Measurements from ENCODE around the gene ANAPC2. TPM values are rescaled to one million over a fixed set of nuclear protein-coding genes. Genes with fewer than 3 reads are reported as not detected.

ANAPC2 gene
- total RNA-seq, 1 donor from 2014 or later = 58.2 TPM

DNA sequence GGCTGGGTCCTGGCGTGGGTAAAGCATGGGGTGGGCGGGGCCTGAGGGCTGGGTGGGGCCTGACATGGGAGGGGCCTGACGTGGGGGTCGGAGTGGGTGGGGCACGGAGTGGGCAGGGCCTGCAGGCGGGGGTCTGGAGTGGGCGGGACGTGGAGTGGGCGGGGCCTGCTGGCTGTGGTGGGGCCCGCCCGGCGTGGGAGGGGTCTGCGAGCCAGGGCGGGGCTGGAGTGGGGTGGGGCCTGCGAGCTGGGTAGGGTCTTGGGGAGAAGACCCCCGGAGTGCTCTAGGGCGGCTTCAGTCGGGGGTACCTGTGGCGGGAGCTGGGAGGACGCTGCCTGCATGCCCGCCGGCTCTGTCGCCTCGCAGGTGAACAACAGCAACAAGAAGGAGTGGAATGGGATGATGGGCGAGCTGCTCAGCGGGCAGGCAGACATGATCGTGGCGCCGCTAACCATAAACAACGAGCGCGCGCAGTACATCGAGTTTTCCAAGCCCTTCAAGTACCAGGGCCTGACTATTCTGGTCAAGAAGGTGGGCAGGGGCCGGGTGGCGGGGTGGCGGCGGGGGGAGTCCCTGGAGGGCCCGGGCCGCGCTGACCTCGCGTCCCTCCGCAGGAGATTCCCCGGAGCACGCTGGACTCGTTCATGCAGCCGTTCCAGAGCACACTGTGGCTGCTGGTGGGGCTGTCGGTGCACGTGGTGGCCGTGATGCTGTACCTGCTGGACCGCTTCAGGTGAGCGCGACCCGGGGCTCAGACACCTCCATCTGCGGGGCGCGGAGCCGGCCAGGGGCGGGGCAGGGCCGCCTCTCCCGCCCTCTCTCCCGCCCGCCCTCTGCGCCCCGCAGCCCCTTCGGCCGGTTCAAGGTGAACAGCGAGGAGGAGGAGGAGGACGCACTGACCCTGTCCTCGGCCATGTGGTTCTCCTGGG, 26.5 kb downstream of the ANAPC2 start:
- Histone ChIP-seq H3K27ac (no peak overlapping the region), H3K27me3 (ENCODE audit: low read depth) (peaks cover 98% of the 10 kb centered on the region), H3K4me3 (no peak overlapping the region), H3K4me1 (peaks cover 20% of the 10 kb centered on the region), H3K36me3 (no peaks in the 10 kb centered on the region), H3K9me3 (no peaks in the 10 kb centered on the region)
- DNase-seq = no peak
- peak in 1 of 2 donors; percentile 2 for ATAC-seq
- intact Hi-C loops (cut with DNase I) = no loop called here
- TF ChIP-seq, protein P1, sequence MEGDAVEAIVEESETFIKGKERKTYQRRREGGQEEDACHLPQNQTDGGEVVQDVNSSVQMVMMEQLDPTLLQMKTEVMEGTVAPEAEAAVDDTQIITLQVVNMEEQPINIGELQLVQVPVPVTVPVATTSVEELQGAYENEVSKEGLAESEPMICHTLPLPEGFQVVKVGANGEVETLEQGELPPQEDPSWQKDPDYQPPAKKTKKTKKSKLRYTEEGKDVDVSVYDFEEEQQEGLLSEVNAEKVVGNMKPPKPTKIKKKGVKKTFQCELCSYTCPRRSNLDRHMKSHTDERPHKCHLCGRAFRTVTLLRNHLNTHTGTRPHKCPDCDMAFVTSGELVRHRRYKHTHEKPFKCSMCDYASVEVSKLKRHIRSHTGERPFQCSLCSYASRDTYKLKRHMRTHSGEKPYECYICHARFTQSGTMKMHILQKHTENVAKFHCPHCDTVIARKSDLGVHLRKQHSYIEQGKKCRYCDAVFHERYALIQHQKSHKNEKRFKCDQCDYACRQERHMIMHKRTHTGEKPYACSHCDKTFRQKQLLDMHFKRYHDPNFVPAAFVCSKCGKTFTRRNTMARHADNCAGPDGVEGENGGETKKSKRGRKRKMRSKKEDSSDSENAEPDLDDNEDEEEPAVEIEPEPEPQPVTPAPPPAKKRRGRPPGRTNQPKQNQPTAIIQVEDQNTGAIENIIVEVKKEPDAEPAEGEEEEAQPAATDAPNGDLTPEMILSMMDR (IDR thresholded peaks at IDR 0.05) = no peak

DNA sequence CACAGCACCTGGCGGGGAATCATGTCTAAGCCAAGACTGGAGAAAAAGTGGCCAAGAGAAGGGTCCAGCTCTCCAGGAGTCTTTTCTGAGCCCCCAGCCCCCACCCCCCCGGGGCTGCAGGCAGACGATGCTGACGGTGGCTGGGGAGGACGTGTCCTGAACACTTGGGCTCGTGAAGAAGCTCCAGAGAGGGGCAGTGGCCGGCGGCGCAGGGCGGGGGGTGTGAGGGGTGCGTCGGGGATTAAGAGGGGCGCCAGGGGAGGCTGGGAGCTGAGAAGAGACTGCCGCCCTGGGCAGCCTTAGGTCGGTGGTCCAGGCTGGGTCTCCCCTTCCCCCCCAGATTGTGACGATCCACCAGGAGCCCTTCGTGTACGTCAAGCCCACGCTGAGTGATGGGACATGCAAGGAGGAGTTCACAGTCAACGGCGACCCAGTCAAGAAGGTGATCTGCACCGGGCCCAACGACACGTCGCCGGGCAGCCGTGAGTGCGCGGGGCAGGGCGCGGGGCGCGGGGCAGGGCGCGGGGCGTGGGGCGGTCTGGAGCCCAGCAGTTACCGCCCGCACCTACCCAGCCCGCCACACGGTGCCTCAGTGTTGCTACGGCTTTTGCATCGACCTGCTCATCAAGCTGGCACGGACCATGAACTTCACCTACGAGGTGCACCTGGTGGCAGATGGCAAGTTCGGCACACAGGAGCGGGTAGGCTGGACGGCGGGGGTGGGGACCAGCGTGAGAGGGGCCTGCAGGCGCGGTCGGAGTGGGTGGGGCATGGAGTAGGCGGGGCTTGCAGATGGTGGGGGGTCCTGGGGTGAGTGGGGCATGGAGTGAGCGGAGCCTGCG, 27.4 kb downstream of the ANAPC2 start:
- Histone ChIP-seq H3K4me3 (no peak overlapping the region), H3K27me3 (ENCODE audit: low read depth) (peaks cover 98% of the 10 kb centered on the region), H3K9me3 (no peaks in the 10 kb centered on the region), H3K36me3 (no peaks in the 10 kb centered on the region), H3K4me1 (peaks cover 24% of the 10 kb centered on the region), H3K27ac (no peak overlapping the region)
- intact Hi-C loops (cut with DNase I) = no loop called here
- ATAC-seq = no peak
- no peak for DNase-seq
- TF ChIP-seq, protein P1 (IDR thresholded peaks at IDR 0.05) = no peak

DNA sequence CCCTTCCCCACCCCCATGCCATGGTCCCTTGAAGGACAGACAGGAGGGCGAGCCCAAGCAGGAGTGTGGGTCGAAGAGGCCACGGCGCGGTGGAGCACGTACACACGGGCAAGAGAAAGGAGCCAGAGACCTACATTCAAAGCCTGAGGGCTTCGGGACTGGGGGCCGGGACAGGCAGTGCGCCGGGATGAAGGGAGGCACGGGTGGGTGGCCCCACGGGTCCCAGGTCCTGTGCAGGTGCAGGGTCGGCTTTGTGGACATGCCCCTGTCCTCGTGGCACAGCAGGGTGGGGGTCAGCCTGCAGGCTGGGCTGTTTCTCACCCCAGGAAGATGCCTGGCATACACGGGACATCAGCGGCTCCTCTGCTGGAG, 28.3 kb downstream of the ANAPC2 start:
- intact Hi-C loops (cut with DNase I) = no loop called here
- no peaks in the 10 kb centered on the region for H3K9me3 ChIP-seq
- no peaks in the 10 kb centered on the region for H3K36me3 ChIP-seq
- H3K27ac ChIP-seq = no peak overlapping the region
- peaks cover 96% of the 10 kb centered on the region for H3K27me3 ChIP-seq (ENCODE audit: low read depth)
- peaks cover 24% of the 10 kb centered on the region for H3K4me1 ChIP-seq
- no peak for ATAC-seq
- TF ChIP-seq, protein P1 (IDR thresholded peaks at IDR 0.05) = no peak
- no peak for DNase-seq
- H3K4me3 ChIP-seq = no peak overlapping the region

DNA sequence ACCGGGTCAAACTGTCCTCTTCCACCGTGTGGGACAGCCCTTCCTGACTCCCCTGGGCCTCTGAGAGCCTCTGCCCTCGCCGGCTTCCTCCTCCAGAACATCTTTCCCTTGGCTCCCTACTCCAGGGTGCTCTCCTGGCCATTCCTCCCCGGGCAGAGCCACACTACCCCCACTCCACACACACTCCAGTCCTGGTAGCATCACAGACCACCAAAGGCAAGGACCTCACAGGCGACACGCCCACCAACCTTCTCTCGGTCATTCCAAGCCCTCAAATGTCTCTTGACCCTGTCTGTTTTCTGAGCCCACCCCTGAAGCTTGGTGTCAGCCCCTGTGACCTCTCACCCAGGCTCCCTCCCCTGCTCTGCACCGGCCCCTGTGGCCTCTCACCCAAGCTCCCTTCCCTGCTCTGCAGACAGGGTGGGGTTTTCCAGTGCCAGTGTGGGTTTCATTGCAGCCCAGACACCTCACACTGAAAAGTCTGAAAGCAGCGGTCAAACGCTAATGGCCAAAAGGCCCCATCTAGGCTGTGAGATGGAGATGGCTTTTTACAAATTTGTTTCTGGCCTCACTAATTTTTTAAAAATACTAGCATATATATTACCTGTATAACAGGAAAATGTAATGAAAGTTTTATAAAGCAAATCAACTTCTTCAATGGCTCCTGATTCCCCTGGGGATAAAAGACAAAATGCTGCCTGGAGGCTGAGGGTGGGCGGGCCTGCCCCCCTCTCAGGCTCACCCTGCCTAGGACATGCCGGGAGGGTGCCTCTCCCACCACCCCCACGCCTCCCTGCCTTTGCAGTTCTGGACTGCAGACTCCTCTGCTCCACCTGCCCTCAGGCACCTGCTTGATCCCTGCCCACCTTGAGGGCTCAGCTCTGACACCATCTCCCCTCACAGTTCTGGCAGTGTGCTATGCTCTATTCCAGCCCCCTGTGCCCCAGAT, 29.0 kb downstream of the ANAPC2 start:
- intact Hi-C loops (cut with DNase I) = no loop called here
- Histone ChIP-seq H3K4me3 (no peak overlapping the region), H3K9me3 (no peaks in the 10 kb centered on the region), H3K36me3 (no peaks in the 10 kb centered on the region), H3K4me1 (peaks cover 24% of the 10 kb centered on the region), H3K27ac (no peak overlapping the region), H3K27me3 (ENCODE audit: low read depth) (peaks cover 90% of the 10 kb centered on the region)
- ATAC-seq (no peak), DNase-seq (no peak)
- TF ChIP-seq, protein P1 (IDR thresholded peaks at IDR 0.05) = no peak

DNA sequence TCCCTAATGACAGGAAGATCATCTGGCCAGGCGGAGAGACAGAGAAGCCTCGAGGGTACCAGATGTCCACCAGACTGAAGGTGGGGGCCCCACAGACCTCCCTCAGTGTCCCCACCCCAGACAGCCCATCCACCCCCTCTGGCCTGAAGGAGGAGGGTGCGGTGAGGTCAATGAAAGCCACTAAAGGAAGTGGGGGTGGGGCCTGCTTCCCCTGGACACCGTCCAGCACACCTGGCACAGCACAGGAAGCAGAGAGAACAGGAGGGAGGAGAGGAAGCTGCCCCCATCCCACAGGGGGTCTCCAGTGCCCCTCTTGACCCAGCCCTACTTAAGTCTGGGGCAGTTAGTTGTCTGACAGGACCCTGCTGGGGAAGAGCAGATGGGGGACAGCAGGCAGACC, 29.7 kb downstream of the ANAPC2 start:
- Histone ChIP-seq H3K27me3 (ENCODE audit: low read depth) (peaks cover 82% of the 10 kb centered on the region), H3K9me3 (no peaks in the 10 kb centered on the region)
- DNase-seq = no peak

More for the DNA sequence above, 29.7 kb downstream of the ANAPC2 start:
- TF ChIP-seq, protein P1 (IDR thresholded peaks at IDR 0.05) = no peak
- intact Hi-C loops (cut with DNase I) = no loop called here
- Histone ChIP-seq H3K27ac (no peak overlapping the region), H3K4me1 (peaks cover 24% of the 10 kb centered on the region), H3K36me3 (no peaks in the 10 kb centered on the region), H3K4me3 (no peak overlapping the region)
- no peak for ATAC-seq
